KMS-11 (cell line): ENCODE data around the gene UTS2.

Experiments
- H2AFZ ChIP-seq: fragments of 200-600 bp; sonication (generic); 2 replicates; pipeline ENCODE4 v1.6.1; 2016; ENCODE audit warnings: antibody characterized with exemption, mixed run types, low read depth
- H3K27ac ChIP-seq: fragments of 200-600 bp; sonication (generic); 2 replicates; pipeline ENCODE4 v1.6.1; 2016; ENCODE audit warnings: mild to moderate bottlenecking, mixed run types
- H3K27me3 ChIP-seq: fragments of 200-600 bp; sonication (generic); 2 replicates; pipeline ENCODE4 v1.6.1; 2017; ENCODE audit warnings: mild to moderate bottlenecking, low read depth, mixed run types, moderate library complexity; ENCODE audit not compliant: insufficient read depth
- H3K36me3 ChIP-seq: fragments of 200-600 bp; sonication (generic); 2 replicates; pipeline ENCODE4 v1.6.1; 2017; ENCODE audit warnings: mild to moderate bottlenecking, mixed run types; ENCODE audit not compliant: insufficient read depth
- H3K4me1 ChIP-seq: fragments of 200-600 bp; sonication (generic); 2 replicates; pipeline ENCODE4 v1.6.1; 2016; ENCODE audit warnings: mild to moderate bottlenecking, low read depth, mixed run types; ENCODE audit not compliant: poor library complexity, severe bottlenecking
- H3K4me2 ChIP-seq: fragments of 200-600 bp; sonication (generic); 2 replicates; pipeline ENCODE4 v1.7.0; 2016; ENCODE audit warnings: mild to moderate bottlenecking, mixed run types
- H3K4me3 ChIP-seq: fragments of 200-600 bp; sonication (generic); IDR thresholded peaks from 2 replicates; pipeline ENCODE4 v1.6.1; 2017; ENCODE audit warnings: low read depth, low read length, mixed read lengths; ENCODE audit not compliant: insufficient read depth
- H3K79me2 ChIP-seq: fragments of 200-600 bp; sonication (generic); 2 replicates; pipeline ENCODE4 v1.6.1; 2016; ENCODE audit warnings: low read depth, mixed run types; ENCODE audit not compliant: insufficient read depth
- H3K9ac ChIP-seq: fragments of 200-600 bp; sonication (generic); 2 replicates; pipeline ENCODE4 v1.6.1; 2016; ENCODE audit warnings: mild to moderate bottlenecking, mixed run types
- H4K20me1 ChIP-seq: fragments of 200-600 bp; sonication (generic); 2 replicates; pipeline ENCODE4 v1.6.1; 2016; ENCODE audit warnings: mild to moderate bottlenecking, mixed run types; ENCODE audit not compliant: insufficient read depth
- CTCF ChIP-seq: fragments of 200-600 bp; sonication (generic); conservative IDR thresholded peaks from 2 replicates; pipeline ENCODE4 v1.6.1; 2017; ENCODE audit warnings: low read depth, mild to moderate bottlenecking, antibody characterized with exemption, low read length, moderate library complexity, mixed read lengths

UTS2 gene

GRCh38 chr1:7805460-7805859, 47.4 kb downstream of the UTS2 start:
- no peak overlapping the region for H3K4me2 ChIP-seq
- no peak overlapping the region for H3K9ac ChIP-seq
- H2AFZ ChIP-seq, result no peak overlapping the region
- no peaks in the 10 kb centered on the region for H3K4me1 ChIP-seq
- no peaks in the 10 kb centered on the region for H4K20me1 ChIP-seq
- H3K79me2 ChIP-seq, result no peaks in the 10 kb centered on the region
- H3K36me3 ChIP-seq, result no peaks in the 10 kb centered on the region
- H3K27me3 ChIP-seq, result no peaks in the 10 kb centered on the region
- no peak overlapping the region for H3K27ac ChIP-seq
- TF ChIP-seq CTCF, result no peak
- H3K4me3 ChIP-seq, result no peak overlapping the region
